GM12878 (cell line): ENCODE measurements around the gene OTC.

ENCODE experiments used
- ATF3 ChIP-seq: IDR thresholded peaks from 2 replicates; pipeline ENCODE4 v1.6.1; 2011; ENCODE audit warnings: low read depth, mild to moderate bottlenecking, low read length, moderate library complexity, borderline replicate concordance; ENCODE audit errors: extremely low read depth
- BHLHE40 ChIP-seq, 2 experiments: fragments of 450-650 bp in 1 of 2; IDR thresholded peaks; 2 replicates each; pipeline ENCODE4 v1.6.1; 2011 to 2017; ENCODE audit warnings: low read depth in 2 of 2, borderline replicate concordance in 1 of 2, improper control_type of control experiment in 1 of 2, low read length in 1 of 2, mild to moderate bottlenecking in 1 of 2
- CHD1 ChIP-seq: IDR thresholded peaks from 2 replicates; pipeline ENCODE4 v1.6.1; 2012; ENCODE audit warnings: low read depth, low read length, improper control_type of control experiment
- CTCF ChIP-seq, 3 experiments: IDR thresholded peaks in 2 of 3; conservative IDR thresholded peaks in 1 of 3; 2 replicates each; pipeline ENCODE4 v1.5.1; 2011; ENCODE audit warnings: low read depth in 3 of 3, low read length in 3 of 3, mild to moderate bottlenecking in 3 of 3, control low read depth in 2 of 3, moderate library complexity in 2 of 3, inconsistent platforms in 1 of 3, mixed read lengths in 1 of 3; ENCODE audit not compliant: control insufficient read depth in 2 of 3, insufficient read depth in 1 of 3; ENCODE audit errors: extremely low read depth in 1 of 3
- EGR1 ChIP-seq, 2 experiments: IDR thresholded peaks; 1 replicate in 1 of 2; 2 replicates in 1 of 2; pipeline ENCODE4 v1.6.1; 2011 to 2012; ENCODE audit warnings: low read depth in 2 of 2, low read length in 2 of 2, borderline replicate concordance in 1 of 2, mild to moderate bottlenecking in 1 of 2, moderate library complexity in 1 of 2
- EP300 ChIP-seq, 2 experiments: fragments of 150-350 bp in 1 of 2; IDR thresholded peaks; 2 replicates each; pipeline ENCODE4 v1.6.1; 2011 to 2012; ENCODE audit warnings: low read depth in 2 of 2, low read length in 2 of 2, borderline replicate concordance in 1 of 2, improper control_type of control experiment in 1 of 2, inconsistent platforms in 1 of 2; ENCODE audit not compliant: control insufficient read depth in 1 of 2
- NBN ChIP-seq: fragments of 450-650 bp; IDR thresholded peaks from 2 replicates; pipeline ENCODE4 v1.6.1; 2016
- POLR2A ChIP-seq: IDR thresholded peaks from 2 replicates; pipeline ENCODE4 v1.6.1; 2011; ENCODE audit warnings: low read depth, mild to moderate bottlenecking, low read length

GRCh38 chrX:38368774-38369173 is 16.4 kb downstream of the OTC start:
- no peak for TF ChIP-seq BHLHE40 (IDR thresholded peaks at IDR 0.05; ENCODE audit: borderline replicate concordance in 1 of 2, low read depth in 2 of 2, low read length in 1 of 2)
- no peak for TF ChIP-seq CTCF (IDR thresholded peaks at IDR 0.05 in 2 of 3, conservative IDR thresholded peaks at IDR 0.05 in 1 of 3; ENCODE audit: control insufficient read depth in 2 of 3, extremely low read depth in 1 of 3, insufficient read depth in 1 of 3, low read depth in 3 of 3, low read length in 3 of 3)
- no peak for TF ChIP-seq POLR2A
- no peak for TF ChIP-seq EP300 (IDR thresholded peaks at IDR 0.05; ENCODE audit: borderline replicate concordance in 1 of 2, control insufficient read depth in 1 of 2, low read depth in 2 of 2, low read length in 2 of 2)
- no peak for TF ChIP-seq ATF3
- no peak for TF ChIP-seq NBN
- no peak for TF ChIP-seq CHD1
- no peak for TF ChIP-seq EGR1 (IDR thresholded peaks at IDR 0.05; ENCODE audit: borderline replicate concordance in 1 of 2, low read depth in 2 of 2, low read length in 2 of 2)
